HG02623 (cell line): ENCODE results near the gene SMIM10L1.

Source experiments
- ATAC-seq: cut with Tn5 transposase; IDR thresholded peaks from one replicate; pipeline ENCODE4 v1.9.1; 2021; ENCODE audit warnings: moderate library complexity; ENCODE audit not compliant: unreplicated experiment

Gene SMIM10L1

GRCh38 chr12:11171145-11171968 is at the start of gene SMIM10L1:
Gene SMIM10L1 (plus strand): TSS chr12:11171194. CDS start chr12:11171357, 163 bp downstream.
- peak; percentile 97 for ATAC-seq

GRCh38 chr12:11130382-11130781 is 40.6 kb upstream of the SMIM10L1 start:
- ATAC-seq: no peak

DNA sequence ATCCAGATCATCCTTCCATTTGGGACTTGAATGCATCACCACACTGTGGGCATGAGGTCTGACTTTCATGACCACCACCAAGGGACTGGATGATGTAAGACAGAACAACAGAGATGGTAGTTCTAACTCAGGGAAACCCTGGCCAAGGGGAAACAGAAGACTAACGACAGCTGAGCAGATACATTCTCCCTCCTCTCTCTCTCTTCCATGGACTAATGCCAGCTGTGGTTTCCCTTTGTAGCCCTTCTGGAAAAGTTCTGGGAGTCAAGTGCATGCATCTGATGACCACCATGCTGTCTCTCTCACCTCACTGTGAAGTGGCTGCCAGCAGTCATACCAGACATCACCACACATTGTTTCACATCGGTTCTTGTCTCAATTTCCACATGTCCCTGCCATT is 40.0 kb upstream of the SMIM10L1 start:
- no peak for ATAC-seq

- no peak for ATAC-seq
These were observed 37.8 kb upstream of the SMIM10L1 start for GRCh38 chr12:11133162-11133561.

DNA sequence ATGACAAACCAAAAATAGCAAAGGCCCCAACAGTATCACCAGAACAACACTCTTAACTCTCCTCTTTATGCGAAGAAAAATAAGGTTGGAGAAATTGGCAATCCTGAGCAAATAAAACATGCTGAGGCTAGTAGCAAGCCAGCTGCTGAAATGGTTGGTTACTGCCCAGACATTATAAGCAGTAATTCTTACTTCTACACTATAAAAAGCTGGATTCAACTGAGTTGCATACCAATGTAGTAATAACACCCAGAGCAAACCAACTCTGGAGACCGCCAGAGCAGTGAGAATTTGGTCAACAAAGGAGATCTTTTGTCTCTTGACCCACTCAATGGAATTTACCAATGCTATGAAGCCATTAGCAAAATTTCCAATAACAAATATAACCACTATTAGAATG is 37.2 kb upstream of the SMIM10L1 start:
- ATAC-seq: no peak

DNA sequence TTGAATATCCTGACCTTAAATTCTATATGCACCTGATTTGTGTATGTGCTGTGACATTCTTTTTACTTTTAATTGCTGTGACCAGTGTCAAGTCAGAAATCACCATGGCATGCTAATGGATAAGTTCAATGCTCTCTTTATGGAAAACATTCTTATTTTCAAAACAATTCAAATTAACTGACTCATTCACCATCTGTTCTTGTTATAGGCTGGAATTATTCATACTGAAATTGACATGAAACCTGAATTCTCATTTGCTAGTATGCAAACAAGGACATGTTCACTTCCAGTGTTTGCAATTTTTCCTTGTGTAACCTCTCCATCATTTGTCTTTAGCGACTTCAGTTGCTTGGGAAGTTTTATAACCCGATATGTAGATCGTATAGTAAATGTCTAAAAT is 36.7 kb upstream of the SMIM10L1 start, which contains the start of gene TAS2R30:
Gene TAS2R30, minus strand, starts transcription at position 340 of the 400 bp plus-strand sequence. CDS start 400 bp downstream, outside the sequence.
- no peak for ATAC-seq

DNA sequence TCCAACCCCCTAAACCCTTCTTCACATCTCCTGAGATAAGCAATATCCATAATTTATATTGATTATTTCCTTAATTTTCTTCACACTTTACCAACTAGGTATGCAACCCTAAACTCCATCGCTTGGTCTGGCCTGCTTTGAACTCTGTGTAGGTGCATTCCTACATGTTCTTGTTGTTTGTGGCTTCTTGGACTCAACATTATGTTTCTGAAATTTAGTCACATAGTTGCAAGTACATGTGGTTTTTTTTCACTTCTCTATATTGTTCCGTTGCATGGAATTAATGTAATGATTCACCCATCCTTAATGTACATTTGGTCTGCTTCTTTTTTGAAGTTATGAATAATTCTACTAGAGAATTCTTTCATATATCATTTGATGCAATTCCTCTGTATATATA is 34.9 kb upstream of the SMIM10L1 start:
- no peak for ATAC-seq

DNA sequence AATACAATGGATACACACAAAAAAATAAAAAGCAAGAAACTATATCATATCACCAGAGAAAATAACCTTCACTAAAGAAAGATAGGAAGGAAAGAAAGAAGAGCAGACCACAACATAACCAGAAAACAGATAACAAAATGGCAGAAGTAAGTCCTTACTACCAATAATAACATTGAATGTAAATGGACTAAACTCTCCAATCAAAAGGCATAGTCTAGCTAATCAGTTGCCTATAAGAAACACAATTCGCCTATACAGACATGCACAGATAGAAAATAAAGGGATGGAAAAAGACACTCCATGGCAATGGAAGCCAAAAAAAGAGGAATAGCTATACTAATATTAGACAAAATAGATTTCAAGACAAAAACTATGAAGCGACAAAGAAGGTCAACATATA is 27.6 kb upstream of the SMIM10L1 start:
- ATAC-seq: no peak

DNA sequence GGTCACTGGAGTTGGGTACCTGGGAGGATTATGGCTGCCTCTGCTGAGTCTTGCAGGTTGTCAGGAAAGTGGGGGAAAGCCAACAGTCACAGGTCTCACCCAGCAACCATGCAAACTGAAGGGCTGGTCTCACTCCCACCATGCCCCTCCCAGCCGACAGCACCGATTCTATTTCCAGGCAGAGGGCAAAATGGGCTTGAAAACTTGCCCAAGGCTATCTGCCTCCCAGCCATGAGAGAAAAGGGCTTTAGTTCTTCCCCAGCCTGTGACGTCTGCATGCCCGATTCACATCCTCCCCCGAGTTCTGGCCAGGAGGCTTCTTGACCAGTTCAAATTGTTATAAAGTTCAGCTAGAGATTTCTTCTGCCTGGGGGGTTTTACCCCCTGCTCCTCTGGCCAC is 26.7 kb upstream of the SMIM10L1 start:
- ATAC-seq: no peak

GRCh38 chr12:11147420-11147819 is 23.6 kb upstream of the SMIM10L1 start:
- no peak for ATAC-seq

DNA sequence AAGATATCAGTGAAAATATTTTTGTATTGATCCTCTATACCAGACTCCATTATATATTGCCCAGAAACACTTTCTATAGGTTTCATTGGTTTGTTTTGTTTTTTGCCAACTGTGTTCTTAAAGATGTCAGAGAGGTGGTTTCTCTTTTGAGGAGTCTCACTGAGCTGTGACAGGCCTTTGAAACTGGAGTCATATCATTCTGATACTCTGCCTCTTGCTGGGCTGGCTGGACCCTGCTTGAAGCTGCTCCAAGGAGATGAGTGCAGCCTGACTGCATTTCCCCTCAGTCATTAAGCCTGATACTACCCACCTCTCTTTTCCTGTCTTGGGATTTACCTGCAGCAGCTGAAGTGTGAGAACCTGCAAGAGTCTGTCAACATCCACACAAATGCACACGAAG is 20.2 kb upstream of the SMIM10L1 start:
- peak; percentile 43 for ATAC-seq

DNA sequence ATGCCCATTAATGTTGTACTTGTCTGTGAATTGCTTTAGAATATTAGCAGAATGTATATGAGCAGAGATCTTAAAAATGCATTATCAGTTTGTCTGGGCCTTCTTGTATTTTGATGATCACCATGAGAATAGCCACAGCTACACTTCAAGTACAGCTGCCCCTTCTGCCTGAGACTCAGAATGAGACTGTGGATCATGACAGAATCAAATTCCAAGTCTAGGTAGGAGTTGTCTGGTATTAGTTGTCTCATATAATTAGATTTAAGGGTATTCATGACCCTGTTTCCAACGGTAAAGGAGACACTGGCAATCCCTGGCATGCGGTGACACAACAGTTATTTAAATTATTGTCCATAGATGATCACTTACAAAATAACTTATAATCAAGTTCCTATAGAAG is 18.3 kb upstream of the SMIM10L1 start:
- no peak for ATAC-seq

DNA sequence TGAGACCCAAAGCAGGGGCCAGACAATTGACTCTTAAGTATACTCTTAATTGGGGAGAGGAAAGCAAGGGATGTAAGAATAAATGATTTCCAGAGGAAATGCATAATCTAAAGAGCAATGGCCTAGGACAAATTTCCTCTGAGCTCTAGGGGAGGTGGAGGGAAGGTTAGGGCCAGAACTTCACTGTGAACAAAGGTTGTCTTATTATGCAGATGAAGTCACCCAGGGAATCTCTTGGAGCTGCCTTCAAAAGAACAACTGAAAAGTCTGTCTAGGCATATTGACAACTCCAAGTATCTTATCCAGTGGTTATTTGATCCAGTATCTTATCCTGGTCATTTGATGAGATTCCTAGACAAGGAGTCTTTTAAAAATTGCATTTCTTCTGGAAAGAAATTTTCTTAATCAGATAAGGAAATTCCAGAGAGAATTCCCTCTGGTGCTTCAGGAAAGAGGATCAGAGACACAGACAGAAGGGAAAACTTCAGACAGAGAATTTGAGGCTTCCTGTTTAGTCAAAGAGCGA is 16.5 kb upstream of the SMIM10L1 start:
- ATAC-seq: no peak

GRCh38 chr12:11158885-11159444 is 12.0 kb upstream of the SMIM10L1 start:
- no peak for ATAC-seq

DNA sequence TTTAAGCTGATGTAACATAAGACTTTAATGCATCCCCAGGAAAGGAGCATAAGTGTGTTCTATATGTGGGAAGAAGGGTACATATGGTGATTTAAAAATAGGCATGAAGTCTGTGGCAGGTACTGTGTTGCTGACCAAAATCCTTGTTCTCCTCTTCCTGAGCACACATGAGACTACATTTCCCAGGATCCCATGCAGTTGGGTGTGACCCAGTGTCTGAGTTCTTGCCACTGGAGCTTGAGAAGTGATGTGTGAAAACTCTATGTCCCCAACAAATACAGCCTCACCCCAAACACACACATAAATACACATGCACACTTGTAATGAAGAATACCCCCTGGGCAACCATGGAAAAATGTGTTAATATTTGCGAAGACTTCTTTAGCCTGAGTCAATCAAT is 8.5 kb upstream of the SMIM10L1 start:
- no peak for ATAC-seq

DNA sequence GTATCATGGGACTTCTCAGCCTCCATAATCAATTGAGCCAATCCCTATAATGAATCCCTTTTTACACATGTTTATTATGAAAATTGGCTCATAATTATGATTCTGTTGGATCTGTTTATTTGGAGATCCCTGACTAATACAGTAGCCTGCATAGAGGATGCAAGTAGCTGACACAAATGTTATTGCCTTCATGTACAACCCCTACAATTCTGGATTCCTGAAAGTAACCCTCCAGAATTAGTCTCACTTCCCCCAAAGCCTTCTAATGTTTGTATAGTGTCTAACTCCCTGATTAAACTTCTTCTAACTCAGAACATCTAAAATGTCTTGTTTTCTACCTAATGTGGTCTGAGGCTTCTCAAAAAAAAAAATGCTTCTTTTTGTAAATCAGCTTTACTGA is 6.6 kb upstream of the SMIM10L1 start:
- no peak for ATAC-seq

- no peak for ATAC-seq
These were observed 4.7 kb upstream of the SMIM10L1 start for GRCh38 chr12:11166300-11166699.

DNA sequence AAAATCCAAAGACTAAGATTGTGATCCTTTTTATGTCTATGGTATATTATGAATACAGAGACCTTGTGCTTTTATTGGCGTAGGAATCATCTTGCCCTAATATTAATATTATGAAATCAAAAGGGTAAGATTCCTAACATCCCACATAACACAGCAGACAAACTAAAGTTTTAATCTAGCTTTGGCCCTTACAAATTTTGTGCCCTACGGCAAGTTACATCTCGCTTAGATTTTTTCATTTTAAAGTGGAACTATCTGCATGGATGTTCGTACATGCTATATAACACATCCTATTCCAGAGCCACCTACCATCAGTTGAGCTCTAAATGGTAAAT is 217 bp upstream of the SMIM10L1 start:
- no peak for ATAC-seq

- ATAC-seq: no peak
These were observed 1.1 kb downstream of the SMIM10L1 start for GRCh38 chr12:11171969-11172675.

DNA sequence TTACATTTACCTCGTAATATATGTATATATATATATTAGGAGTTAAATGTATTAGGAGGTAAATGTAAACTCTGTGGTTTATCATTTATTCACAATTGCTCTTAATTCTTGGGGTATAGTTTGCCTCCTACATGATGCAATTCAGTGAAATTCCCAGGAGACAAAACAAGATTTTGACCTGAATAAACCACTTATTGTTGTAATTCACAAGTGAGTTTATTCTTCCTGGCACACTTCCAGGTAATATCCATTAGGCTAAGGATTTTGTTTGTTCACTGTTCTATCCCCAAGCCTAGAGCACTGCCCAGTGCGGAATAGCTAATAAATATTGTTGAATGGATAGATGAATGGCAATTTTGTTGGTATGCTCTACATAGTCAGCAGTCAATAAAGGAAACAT is 3.0 kb downstream of the SMIM10L1 start:
- ATAC-seq: no peak

- no peak for ATAC-seq
These were observed 7.3 kb downstream of the SMIM10L1 start for GRCh38 chr12:11178250-11178649.

DNA sequence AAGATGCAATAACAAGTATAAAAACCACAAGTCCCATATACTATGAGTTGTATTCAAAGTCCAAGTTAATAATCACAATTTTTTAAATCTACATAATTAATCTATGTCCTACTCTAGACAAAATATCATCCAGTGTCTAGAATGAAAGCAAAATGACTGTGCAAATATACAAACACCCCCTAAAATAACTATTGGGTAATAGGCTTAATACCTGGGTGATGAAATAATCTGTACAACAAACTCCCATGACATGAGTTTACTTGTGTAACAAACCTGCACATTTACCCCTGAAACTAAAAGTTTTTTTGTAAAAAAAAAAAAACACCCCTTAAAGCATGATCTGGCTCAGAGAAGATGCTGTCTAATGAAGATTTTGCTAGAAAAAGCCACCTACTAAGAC is 11.5 kb downstream of the SMIM10L1 start:
- no peak for ATAC-seq
